Stimulated activated CD8-positive, alpha-beta memory T cell treated with anti-CD3 and anti-CD28 coated beads, Interleukin-7, amount 100 ng/mL, for 48 hours (primary cell): Measurements from ENCODE around the gene NTHL1.
"Not testable (repeated sequence)": the region's sequence is repeated elsewhere in the genome, so short reads cannot be mapped to it uniquely, and the experiment has no call there.

Experiments
- DNase-seq, 2 donors: peaks; one replicate each; pipeline ENCODE4 v3.0.0-alpha.2; 2020; ENCODE audit warnings: low read depth in 1 of 2; ENCODE audit errors: extremely low read depth in 1 of 2

NTHL1 gene

GRCh38 chr16:2042986-2043666 is 4.5 kb downstream of the NTHL1 start:
- DNase-seq = no peak

DNA sequence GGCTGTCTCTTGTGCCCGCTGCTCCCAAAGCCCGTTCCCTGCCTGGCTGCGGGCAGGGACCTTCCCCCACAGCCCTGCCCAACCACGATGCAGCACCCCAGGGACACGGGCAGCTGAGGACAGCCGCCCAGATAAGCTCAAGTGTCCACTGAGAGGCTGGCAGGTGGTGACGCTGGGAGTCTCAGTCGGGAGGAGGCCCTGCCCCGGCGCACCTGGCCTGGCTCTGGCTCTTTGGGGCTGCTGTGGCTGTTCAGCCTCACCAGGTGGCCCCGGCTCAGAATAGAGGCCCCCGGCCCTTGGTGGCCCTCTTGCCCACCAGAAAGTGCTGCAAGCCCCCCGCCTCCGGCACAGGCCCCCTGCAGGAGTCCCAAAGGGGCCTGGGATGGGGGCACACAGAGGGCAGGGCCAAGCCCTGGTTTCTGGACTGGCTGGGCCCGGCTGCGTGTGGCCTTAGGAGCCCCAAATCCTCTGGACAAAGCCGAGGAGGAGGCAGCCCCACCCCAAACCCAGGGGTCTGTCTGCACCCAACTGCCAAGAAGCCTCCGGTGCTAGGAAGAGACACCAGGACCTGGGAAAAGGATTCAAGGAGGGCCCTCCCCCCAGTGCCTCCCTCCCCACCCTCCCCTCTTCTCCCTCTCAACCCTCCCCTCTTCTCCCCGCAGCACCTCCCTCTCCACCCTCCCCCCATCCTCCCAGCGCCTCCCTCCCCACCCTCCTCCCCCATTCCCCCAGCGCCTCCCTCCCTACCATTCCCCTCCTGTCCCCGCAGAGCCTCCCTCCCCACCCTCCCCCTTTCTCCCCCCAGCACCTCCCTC is 5.3 kb downstream of the NTHL1 start:
- DNase-seq = no peak

DNA sequence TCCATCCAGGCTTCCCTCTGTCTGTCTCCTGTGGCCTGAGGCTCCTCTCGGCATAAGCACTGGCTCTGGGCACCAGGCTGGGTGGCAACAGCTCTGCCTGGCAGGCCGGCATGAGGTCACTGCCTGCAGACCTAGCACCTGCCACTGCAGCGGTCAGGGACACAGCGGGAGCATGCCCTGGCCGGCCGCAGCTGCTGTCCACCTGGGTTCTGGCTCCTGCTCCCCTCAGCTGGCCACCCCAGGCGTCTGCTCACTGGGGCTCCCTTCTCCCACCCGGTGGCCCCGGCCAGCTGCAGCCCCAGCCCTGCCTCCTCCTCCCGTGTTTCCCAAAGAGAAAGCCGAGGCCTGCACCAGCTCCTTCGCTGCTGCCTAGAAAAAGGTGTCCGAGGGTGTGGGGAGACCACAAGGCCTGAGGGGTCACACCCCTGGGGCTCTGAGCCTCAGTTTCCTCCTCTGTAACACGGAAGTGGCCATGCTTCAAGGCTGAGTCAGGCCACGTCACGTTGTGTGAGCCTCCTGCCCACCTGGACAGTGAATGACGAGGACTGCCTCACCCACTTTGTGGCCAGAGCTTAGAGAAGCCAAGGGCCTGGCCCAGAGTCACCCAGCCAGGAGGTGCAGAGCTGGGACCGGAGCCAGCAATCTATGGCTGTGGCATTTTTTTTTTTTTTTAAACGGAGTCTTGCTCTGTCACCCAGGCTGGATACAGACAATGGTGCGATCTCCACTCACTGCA is 6.7 kb downstream of the NTHL1 start:
- DNase-seq = no peak

DNA sequence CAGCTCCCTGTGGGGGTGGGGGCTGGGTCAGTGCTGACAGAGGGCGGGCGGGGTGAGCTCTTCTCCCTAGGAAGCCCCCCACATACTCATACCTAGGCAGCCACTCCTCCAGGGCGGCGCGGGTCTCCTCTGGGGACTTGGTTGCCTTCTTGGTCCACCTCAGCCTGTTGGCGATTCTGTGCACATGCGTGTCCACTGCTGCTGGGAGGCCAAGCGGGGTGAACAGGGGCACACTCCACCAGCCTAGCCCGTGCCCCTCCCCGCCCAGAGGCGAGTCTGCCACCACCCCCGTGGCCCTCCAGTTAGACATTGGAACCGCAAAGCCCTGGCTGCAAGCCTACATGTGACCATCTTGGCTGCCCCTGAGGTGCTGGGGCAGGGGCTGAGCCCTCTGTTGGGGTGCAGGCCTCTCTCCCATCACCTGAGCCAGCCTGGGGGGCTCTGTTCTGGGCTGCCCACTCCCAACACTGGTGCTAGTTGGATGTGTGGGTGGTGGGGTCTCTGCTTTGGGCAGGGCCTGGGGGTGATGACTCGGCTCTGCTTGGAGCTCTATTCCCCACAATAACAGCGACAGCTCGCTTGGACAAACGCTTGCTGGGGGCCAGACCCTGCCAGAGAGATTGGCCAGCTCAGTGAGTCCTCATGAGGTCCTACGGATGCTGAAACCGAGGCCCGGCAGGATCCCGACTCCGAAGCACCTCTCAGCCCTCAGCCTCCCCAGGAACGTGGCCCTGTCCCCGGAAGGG is 7.4 kb downstream of the NTHL1 start:
- no peak for DNase-seq

- no peak for DNase-seq
Measured at GRCh38 chr16:2039274-2040031, 8.2 kb downstream of the NTHL1 start.

- no peak for DNase-seq
Measured at GRCh38 chr16:2038382-2039231, 9.0 kb downstream of the NTHL1 start.

DNA sequence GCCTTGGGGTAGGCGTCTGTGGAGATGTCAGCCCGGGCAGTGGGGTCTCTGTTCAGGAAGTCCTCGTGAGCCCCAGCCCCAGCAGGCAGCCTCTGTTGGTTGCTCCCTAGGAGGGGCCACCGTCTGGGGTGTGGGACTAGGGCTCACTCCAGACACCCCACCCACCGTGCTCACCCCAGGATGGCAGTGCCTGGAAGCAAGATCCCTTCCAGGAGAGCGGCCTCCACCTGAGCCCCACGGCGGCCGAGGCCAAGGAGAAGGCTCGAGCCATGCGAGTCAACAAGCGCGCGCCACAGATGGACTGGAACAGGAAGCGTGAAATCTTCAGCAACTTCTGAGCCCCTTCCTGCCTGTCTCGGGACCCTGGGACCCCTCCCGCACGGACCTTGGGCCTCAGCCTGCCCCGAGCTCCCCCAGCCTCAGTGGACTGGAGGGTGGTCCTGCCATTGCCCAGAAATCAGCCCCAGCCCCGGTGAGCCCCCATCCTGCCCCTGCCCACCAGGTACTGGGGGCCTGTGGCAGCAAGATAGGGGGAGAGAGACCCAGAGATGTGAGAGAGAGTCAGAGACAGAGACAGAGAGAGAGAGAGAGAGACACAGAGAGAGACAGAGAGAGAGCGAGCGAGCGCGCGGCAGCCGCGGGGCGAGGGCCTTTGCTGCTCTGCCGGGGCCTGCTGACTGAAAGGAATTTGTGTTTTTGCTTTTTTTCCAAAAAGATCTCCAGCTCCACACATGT is 9.8 kb downstream of the NTHL1 start:
- no peak for DNase-seq

- DNase-seq = no peak
Measured at GRCh38 chr16:2037115-2037514, 10.5 kb downstream of the NTHL1 start.

DNA sequence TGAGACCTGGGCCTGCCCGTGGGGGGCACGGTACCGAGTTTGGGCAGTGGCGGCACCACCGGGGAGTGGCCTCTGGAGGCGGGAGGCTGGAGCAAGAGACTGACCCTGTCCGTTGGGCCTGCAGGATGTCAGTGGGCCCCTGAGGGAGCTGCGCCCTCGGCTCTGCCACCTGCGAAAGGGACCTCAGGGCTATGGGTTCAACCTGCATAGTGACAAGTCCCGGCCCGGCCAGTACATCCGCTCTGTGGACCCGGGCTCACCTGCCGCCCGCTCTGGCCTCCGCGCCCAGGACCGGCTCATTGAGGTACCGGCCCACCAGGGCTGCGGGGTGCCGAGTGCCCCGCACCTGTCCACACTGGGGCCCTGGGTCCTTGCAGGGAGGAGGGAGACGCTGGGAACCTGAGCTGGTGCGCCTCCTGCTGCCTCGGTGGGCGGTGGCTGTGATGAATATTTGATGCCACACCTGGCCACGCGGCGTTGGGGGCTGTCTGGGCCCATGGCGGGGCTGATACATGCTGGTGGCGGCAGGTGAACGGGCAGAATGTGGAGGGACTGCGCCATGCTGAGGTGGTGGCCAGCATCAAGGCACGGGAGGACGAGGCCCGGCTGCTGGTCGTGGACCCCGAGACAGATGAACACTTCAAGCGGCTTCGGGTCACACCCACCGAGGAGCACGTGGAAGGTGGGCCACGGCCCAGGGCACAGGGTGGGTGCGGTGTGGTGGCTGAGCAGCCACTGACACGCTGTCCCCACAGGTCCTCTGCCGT is 11.3 kb downstream of the NTHL1 start:
- no peak for DNase-seq

- DNase-seq = no peak
Measured at GRCh38 chr16:2035431-2036199, 12.0 kb downstream of the NTHL1 start.

DNA sequence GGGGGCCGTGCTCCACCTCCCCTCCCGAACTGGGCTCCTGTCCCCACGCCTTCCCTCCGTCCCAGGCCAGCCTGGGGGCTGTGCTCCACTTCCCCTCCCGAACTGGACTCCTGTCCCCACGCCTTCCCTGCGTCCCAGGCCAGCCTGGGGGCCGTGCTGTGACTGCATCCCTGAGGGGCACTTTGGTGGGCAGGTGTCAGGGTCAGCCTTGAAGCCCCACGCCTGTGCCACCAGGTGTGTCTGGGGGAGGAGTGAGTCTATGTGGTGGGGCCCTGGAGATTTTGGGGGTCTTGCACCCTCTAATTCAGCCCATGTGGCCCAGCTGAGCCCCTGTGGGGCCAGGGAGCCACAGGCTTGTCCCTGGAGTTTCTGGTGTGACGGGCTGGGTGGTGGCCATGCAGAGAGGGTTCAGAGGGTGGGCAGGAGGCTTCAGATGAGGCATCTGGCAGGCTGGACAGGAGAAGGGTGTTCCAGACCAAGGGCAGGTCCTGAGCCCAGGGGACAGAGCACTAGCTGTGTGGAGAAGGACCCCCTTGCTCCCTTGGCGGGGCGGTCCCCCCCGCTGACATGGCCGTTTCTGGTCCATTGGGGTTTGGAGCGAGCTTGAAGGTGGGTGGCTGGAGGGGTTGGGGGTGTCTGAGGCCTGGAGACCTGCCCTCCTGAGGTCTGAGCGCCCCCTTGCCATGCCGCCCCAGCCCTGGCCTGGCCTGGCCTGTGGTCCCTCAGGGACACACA is 12.8 kb downstream of the NTHL1 start:
- DNase-seq = no peak

- not testable (repeated sequence) for DNase-seq
Measured at GRCh38 chr16:2033909-2034695, 13.5 kb downstream of the NTHL1 start.

DNA sequence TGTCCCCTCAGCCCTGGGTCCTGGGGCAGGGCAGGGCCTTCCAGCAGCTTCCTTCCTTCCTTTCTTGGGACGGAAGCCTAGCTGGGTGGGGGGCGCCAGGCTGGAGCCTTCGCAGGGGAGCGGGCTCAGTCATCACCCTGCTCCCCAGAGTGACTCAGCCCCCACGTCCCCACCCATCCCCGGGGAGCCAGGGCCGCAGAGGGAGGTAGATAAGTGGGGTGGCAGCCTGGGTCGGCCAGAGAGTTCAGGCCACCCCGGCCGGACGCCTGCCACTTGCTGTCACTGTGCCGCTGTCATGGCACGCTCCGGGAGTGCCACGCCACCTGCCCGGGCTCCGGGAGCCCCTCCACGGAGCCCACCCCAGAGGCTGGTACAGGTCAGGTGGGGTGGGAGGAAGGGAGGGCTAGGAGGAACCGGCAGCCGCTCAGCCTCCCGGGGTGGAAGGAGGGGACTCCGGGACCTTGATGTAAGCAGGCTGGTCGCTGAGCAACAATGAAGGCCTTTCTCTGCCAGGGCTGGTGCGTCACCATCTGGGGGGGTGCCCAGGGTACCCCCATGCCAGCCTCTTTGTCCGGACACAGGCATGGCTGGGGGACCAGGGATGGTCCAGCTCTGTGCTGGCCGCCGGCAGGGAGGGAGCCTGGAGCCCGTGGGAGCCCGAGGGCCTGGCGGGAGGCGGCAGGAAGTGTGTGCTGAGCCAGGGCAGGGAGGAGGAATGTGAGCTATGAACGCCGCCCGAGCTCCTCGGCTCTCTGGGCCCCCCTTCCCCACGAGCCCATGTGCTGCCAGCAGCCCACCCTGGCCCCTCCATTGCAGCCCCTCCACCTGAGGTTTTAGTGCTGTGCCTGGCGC is 14.4 kb downstream of the NTHL1 start:
- DNase-seq = no peak

GRCh38 chr16:2032285-2033056 is 15.2 kb downstream of the NTHL1 start:
- no peak for DNase-seq
